Activated T-helper 17 cell treated with anti-CD3 and anti-CD28 coated beads, Interleukin-2, amount 50 U/mL, for 72 hours (primary cell): ENCODE results near the gene TDRD3. TPM values are rescaled to one million over a fixed set of nuclear protein-coding genes. Genes with fewer than 3 reads are reported as not detected.
A peak's percentile ranks its signal among the peaks of the same experiment; 100 is the strongest.
"Not testable (repeated sequence)": the region's sequence is repeated elsewhere in the genome, so short reads cannot be mapped to it uniquely, and the experiment has no call there.

Experiments used
- ATAC-seq: fragments of 150-1000 bp; cut with Tn5 transposase; replicated peaks from 2 replicates; pipeline ENCODE4 v1.10.0; 2021; ENCODE audit warnings: mild to moderate bottlenecking, moderate library complexity
- H3K27ac Mint-ChIP-seq: one replicate; pipeline ENCODE4 v1.8.0; 2022; ENCODE audit warnings: mixed read lengths
- H3K27me3 Mint-ChIP-seq: one replicate; pipeline ENCODE4 v1.8.0; 2022; ENCODE audit warnings: mixed read lengths
- H3K36me3 Mint-ChIP-seq: one replicate; pipeline ENCODE4 v1.8.0; 2022; ENCODE audit warnings: low read depth, mild to moderate bottlenecking, mixed read lengths
- H3K4me1 Mint-ChIP-seq: one replicate; pipeline ENCODE4 v1.8.0; 2022; ENCODE audit warnings: mixed read lengths
- H3K4me3 Mint-ChIP-seq: one replicate; pipeline ENCODE4 v1.8.0; 2022; ENCODE audit warnings: mild to moderate bottlenecking, mixed read lengths
- H3K9me3 Mint-ChIP-seq: one replicate; pipeline ENCODE4 v1.8.0; 2022; ENCODE audit warnings: mixed read lengths
- total RNA-seq, 2 donors: library from RNA; stranded (reverse); gene quantifications; one replicate each; pipeline ENCODE4 v1.2.3, GENCODE V29; 2022

TDRD3 gene
- total RNA-seq, 2 donors from 2014 or later = 16.7 to 17.3 TPM

DNA sequence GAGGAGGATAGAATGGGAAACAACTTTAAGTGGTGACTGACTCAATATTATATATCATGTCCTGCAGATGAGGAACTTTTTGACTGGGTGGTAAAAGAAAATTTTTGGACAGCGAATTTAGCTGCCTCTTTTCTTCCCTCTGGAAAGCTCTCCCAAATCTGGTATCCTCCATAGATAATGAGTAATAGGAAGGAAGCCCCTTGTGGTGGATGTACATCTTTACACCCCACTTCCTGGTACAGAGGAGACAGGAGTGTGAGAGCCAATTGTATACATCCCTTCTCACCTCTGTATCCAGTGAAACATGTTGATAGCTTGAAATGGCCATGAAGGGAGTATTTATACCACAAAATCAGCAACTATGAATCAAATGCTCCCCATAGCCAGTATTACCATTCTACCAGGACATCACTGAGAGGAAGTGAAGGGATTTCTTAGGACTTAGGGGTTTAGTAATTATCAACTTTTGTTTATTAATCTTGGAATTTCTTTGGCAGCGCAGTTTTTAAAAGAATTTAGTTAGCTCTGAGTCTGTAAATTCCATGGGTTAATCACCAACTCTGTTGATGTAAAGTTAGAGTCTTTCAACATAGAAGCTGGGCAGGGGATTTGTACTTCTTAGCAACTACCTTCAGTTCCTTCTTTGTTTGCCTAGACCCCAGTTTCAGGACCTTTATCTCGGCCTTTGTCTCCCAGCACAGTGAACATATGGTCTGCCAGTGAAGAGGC is 17.0 kb upstream of the TDRD3 start:
- H3K27me3 Mint-ChIP-seq = peaks cover 7% of the 10 kb centered on the region
- H3K27ac Mint-ChIP-seq = no peak overlapping the region
- no peak overlapping the region for H3K4me3 Mint-ChIP-seq
- H3K4me1 Mint-ChIP-seq = no peaks in the 10 kb centered on the region
- no peak for ATAC-seq
- no peaks in the 10 kb centered on the region for H3K9me3 Mint-ChIP-seq
- no peaks in the 10 kb centered on the region for H3K36me3 Mint-ChIP-seq

DNA sequence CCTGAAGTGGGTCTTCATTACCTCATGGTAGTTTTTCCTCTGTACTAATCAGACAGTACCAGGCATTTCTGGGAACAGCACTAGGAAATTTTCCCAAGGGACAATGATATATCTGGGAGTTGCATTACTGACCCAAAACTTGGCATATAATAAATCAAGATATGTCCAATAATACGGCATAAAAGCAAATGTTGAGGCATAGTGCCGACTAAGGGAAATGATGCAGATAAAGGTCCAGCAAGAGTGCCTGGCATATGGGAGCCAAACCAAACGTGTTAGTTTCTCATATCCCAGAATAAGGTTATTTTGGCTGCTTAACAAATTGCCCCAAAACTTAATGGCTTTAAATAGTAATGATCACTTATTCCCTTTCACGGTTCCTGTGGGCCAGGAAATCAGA is 12.1 kb upstream of the TDRD3 start:
- H3K36me3 Mint-ChIP-seq = no peaks in the 10 kb centered on the region
- H3K27ac Mint-ChIP-seq = no peak overlapping the region
- no peak for ATAC-seq
- H3K27me3 Mint-ChIP-seq = peaks cover 17% of the 10 kb centered on the region
- no peak overlapping the region for H3K4me3 Mint-ChIP-seq
- no peaks in the 10 kb centered on the region for H3K4me1 Mint-ChIP-seq
- H3K9me3 Mint-ChIP-seq = no peaks in the 10 kb centered on the region

DNA sequence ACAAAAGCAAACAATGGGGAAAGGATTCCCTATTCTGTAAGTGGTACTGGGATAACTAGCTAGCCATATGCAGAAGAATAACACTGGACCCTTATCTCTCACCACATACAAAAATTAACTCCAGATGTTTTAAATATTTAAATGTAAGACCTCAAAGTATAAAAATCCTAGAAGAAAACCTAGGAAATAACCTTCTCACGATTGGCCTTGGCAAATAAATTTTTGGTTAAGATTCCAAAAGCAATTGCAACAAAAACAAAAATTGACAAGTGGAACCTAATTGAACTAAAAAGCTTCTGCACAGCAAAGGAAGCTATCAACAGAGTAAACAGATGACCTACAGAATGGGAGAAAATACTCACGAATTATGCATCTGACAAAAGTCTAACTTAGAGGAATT is 10.8 kb upstream of the TDRD3 start:
- ATAC-seq = no peak
- Mint-ChIP-seq H3K36me3 (no peaks in the 10 kb centered on the region), H3K27ac (no peak overlapping the region), H3K4me1 (no peaks in the 10 kb centered on the region), H3K9me3 (no peaks in the 10 kb centered on the region), H3K27me3 (peaks cover 17% of the 10 kb centered on the region), H3K4me3 (no peak overlapping the region)

DNA sequence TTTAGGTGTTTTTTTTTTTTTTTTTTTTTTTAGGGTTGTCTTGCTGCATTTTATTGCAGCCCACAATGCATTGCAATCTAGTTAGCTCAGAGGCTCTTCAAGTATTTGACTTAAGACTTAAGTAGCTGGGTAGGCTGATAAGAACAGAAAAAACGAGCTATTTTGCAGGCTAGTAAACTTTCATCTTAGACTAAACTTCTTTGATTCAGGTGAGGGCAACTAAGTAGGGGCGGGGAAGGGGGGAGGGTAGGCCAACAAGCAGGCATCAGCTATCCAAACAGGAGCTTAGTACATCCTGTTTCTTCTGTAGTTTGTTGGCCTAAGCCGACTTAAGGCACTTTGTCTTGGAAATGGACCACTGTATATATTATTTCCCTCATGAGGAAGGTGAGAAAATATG is 4.9 kb upstream of the TDRD3 start:
- peaks cover 3% of the 10 kb centered on the region for H3K4me1 Mint-ChIP-seq
- H3K36me3 Mint-ChIP-seq = no peaks in the 10 kb centered on the region

DNA sequence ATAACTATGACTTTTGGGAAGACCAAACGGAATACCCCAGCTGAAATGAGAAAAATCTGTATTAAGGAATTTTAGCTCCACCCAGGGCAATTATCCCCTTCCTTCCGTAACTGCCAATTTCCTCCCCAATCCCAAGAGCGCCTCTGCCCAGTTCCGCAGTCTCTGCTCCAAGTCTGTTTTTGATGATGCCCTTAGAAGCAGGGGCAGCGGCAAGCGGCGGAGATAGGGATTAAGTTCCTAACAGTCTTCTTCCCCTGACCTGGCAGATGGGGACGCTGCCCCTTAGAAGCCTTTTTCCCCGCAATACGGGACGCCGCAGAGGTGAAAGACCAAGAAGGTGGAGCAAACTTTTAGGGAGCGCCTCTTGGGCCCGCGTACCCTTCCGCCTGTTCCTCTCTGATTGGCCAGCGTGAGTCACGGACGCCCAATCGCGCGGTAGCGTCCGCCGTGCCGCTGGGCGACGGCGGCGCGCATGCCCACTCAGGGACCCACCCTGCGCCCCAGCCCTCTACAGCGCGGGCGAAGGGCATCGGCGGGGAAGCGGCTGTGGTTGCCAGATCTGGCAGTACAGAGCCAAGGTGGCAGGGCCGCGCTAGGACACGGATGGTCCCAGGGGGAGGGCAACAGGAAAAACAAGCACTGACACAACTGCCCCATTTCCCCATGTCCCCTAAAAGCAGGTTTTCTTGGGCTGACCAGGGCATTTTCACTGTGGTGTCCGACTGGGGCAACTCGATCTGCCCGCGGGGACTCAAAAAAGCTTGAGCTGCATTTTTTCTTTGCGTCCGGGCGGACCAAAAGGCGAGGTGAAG is 843 bp upstream of the TDRD3 start:
- Mint-ChIP-seq H3K27ac (peak overlapping the region; percentile 90), H3K4me1 (peaks cover 20% of the 10 kb centered on the region), H3K9me3 (no peaks in the 10 kb centered on the region), H3K4me3 (peak overlapping the region; percentile 90), H3K27me3 (no peaks in the 10 kb centered on the region), H3K36me3 (no peaks in the 10 kb centered on the region)
- peak; percentile 92 for ATAC-seq

More for the DNA sequence above, 4.9 kb upstream of the TDRD3 start:
- Mint-ChIP-seq H3K9me3 (no peaks in the 10 kb centered on the region), H3K27ac (no peak overlapping the region), H3K4me3 (no peak overlapping the region), H3K27me3 (no peaks in the 10 kb centered on the region)
- ATAC-seq = no peak

DNA sequence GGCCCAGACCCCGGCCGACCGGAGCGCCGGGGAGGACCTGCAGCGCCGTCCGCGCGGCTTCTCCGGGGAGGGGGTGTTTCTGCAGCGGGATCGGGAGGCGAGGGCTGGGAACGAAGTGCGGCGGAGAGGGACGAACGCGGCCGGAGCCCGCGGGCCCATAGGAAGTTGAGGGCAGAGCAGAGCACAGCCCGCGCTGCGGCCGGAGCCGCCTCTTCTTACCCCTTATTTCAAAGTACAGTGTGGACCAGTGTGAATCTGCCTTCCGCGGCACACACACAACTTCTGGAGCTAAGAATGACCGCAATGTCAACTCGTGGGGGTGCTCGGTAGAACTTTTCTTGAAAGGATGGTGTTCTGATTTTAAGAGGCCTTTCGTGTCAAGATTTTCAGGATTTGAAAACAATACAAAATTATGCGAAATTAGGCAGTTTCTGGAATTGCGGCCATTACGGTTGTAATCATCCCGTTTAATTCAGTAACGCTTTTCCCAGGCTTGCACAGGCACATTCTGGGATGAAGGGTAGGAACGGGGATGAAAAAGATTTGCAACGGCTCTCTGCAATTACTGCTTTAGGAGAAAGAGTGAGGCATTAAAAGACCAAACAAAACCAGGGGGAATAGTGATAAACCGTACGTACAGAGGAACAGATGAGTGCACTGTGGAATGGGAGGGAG is 821 bp downstream of the TDRD3 start:
- Mint-ChIP-seq H3K4me1 (peaks cover 20% of the 10 kb centered on the region), H3K36me3 (no peaks in the 10 kb centered on the region), H3K9me3 (no peaks in the 10 kb centered on the region), H3K27ac (peak overlapping the region; percentile 89), H3K27me3 (no peaks in the 10 kb centered on the region), H3K4me3 (peak overlapping the region; percentile 90)
- ATAC-seq = peak; percentile 20

DNA sequence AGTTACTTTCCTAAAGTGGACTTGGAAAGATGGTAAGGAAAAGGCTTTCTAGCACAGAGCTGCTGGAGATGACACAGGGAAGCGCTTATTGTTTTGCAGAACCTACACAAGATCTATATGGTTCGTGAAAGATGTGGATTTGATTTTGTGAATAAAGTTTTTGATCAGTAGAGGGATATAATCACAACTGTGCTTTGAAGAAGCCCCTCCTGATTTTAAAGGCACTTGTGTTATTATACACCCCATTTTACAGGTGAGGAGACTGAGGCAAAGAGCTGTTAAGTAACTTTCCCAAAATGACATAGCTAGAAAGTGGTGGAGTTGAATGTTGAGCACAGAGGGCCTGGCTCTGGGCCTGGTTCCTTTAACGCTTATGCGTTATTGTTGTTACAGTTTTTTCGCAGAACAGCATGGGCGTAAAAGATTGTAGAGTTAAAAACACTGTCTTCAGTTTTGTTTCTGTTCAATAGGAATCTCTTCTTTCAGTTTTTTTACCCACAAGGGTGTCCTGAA is 1.4 kb downstream of the TDRD3 start:
- no peak for ATAC-seq
- H3K27ac Mint-ChIP-seq = peak overlapping the region; percentile 89
- no peaks in the 10 kb centered on the region for H3K9me3 Mint-ChIP-seq
- H3K4me3 Mint-ChIP-seq = peak overlapping the region; percentile 90
- no peaks in the 10 kb centered on the region for H3K36me3 Mint-ChIP-seq
- peaks cover 20% of the 10 kb centered on the region for H3K4me1 Mint-ChIP-seq
- no peaks in the 10 kb centered on the region for H3K27me3 Mint-ChIP-seq

DNA sequence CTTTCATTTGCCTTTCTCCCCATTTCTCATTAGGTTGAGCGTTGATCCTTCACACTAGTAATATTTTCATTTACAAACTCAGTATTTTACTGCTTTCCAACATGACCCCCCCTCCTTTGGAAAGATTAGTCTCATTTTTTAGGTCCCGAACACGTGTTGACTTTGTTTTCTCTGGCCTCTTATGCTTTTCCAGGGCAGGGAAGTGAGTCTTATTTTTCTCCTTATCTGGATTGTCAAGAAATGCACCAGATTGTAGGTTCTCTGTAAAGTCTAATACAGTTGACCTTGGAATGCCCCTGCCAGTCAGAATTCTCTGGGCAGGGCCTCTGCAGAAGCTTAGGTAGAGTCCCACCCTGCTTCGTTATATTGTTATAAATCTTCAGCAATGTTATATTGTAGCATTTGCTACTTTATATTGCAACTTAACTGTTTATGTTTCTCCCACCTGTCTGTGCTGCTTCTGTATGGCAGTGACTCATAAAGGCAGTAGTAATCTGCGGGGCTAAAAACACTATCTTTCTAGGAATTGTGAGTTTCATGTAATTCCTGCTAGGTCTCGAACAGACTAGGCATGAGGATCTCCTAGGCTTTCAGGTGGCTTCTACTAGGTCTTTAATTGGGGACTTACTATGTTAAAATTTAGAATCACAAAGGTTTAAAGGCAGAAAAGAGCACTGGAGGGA is 2.0 kb downstream of the TDRD3 start:
- peak overlapping the region; percentile 89 for H3K27ac Mint-ChIP-seq
- H3K9me3 Mint-ChIP-seq = no peaks in the 10 kb centered on the region
- no peaks in the 10 kb centered on the region for H3K36me3 Mint-ChIP-seq
- no peak for ATAC-seq
- no peaks in the 10 kb centered on the region for H3K27me3 Mint-ChIP-seq
- peak overlapping the region; percentile 90 for H3K4me3 Mint-ChIP-seq
- H3K4me1 Mint-ChIP-seq = peaks cover 20% of the 10 kb centered on the region

DNA sequence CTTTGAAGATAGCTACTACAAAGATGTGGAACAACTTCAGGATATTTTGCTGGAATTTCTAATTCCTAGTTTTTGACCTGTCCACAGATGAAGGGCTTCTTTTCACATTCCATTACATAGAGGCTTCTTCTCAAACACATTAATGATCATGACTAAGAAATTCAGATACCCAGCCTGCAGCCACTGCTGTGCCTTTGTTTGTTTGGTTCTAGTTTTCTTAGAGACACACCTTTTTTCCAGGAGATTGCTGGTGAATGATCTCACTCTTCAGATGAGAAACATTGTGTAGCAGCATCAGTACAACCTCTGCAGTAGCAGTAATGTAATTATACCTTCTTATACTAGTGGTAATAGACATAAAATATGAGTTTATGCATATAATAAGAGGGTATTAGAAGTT is 5.0 kb downstream of the TDRD3 start:
- no peak overlapping the region for H3K27ac Mint-ChIP-seq
- no peaks in the 10 kb centered on the region for H3K36me3 Mint-ChIP-seq
- peaks cover 28% of the 10 kb centered on the region for H3K4me1 Mint-ChIP-seq
- ATAC-seq = no peak
- no peaks in the 10 kb centered on the region for H3K27me3 Mint-ChIP-seq
- no peak overlapping the region for H3K4me3 Mint-ChIP-seq
- H3K9me3 Mint-ChIP-seq = no peaks in the 10 kb centered on the region

DNA sequence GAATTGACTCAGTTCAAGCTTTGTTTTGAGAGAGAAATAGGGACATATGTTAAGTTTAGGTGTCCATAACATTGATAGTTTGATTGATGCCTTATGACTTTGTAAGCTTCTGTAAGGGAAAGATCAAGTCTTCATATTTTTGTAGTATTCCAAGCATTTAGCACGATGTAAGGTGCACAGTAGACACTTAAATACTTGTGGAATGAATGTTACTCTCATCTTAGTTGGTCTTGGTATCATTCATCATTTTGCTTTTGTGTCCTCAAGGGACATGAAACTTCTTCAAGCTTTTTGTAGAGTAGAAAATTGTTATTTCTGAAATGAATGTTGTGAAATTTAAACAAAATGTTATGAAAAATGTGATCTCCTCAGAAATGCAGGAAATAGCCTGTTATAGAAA is 10.1 kb downstream of the TDRD3 start:
- ATAC-seq = peak; percentile 34
- Mint-ChIP-seq H3K27ac (no peak overlapping the region), H3K27me3 (no peaks in the 10 kb centered on the region), H3K36me3 (no peaks in the 10 kb centered on the region), H3K4me3 (no peak overlapping the region), H3K9me3 (no peaks in the 10 kb centered on the region), H3K4me1 (peaks cover 29% of the 10 kb centered on the region)

DNA sequence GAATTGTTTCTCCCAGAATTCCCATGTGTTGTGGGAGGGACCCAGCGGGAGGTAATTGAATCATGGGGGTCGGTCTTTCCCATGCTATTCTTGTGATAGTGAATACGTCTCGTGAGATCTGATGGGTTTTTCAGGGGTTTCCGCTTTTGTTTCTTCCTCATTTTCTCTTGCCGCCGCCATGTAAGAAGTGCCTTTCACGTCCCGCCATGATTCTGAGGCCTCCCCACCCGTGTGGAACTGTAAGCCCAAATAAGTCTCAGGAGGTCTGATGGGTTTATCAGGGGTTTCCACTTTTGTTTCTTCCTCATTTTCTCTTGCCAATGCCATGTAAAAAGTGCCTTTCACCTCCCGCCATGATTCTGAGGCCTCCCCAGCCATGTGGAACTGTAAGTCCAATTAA is 10.8 kb downstream of the TDRD3 start:
- not testable (repeated sequence) for H3K27me3 Mint-ChIP-seq, H3K4me3 Mint-ChIP-seq, H3K9me3 Mint-ChIP-seq, H3K36me3 Mint-ChIP-seq, ATAC-seq, H3K27ac Mint-ChIP-seq
- peaks cover 29% of the 10 kb centered on the region for H3K4me1 Mint-ChIP-seq

DNA sequence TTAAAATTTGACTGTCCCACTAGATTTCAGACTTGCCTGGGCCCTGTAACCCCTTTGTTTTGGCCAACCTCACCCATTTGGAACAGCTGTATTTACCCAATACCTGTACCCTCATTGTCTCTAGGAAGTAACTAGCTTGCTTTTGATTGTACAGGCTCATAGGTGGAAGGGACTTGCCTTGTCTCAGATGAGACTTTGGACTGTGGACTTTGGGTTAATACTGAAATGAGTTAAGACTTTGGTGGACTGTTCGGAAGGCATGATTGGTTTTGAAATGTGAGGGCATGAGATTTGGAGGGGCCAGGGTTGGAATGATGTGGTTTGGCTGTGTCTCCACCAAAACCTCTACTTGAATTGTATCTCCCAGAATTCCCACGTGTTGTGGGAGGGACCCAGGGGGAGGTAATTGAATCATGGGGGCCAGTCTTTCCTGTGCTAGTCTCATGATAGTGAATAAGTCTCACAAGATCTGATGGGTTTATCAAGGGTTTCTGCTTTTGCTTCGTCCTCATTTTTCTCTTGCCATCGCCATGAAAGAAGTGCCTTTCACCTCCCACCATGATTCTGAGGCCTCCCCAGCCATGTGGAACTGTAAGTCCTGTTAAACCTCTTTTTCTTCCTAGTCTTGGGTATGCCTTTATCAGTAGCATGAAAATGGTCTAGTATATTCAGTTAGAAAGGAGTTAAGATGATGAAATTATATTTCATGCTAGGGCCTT is 12.7 kb downstream of the TDRD3 start:
- H3K27me3 Mint-ChIP-seq, H3K4me3 Mint-ChIP-seq, H3K9me3 Mint-ChIP-seq, H3K36me3 Mint-ChIP-seq, H3K27ac Mint-ChIP-seq, ATAC-seq: not testable (repeated sequence)
- peaks cover 29% of the 10 kb centered on the region for H3K4me1 Mint-ChIP-seq

DNA sequence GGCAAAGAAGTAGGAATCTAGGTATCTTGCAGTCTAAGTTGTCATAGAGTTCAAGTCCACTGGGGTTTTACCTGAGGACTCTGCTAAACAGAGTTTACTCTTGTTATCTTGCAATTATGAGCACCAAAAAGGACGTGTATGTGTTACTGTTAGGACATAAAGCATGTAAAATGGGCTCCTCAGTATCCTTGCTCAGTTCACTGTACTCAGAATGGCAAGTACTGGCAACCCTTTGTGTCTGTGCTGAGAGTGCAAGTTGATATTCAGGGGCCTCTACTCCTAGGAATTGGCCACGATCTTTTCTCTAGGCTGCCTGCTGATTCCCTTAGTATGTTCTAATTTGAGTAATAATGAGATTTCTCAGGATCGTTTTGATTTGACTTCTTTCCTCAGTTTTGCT is 13.3 kb downstream of the TDRD3 start:
- H3K27me3 Mint-ChIP-seq = no peaks in the 10 kb centered on the region
- H3K4me1 Mint-ChIP-seq = peaks cover 25% of the 10 kb centered on the region
- H3K36me3 Mint-ChIP-seq = no peaks in the 10 kb centered on the region
- no peaks in the 10 kb centered on the region for H3K9me3 Mint-ChIP-seq
- peak overlapping the region; percentile 3 for H3K4me3 Mint-ChIP-seq
- ATAC-seq = peak; percentile 68
- no peak overlapping the region for H3K27ac Mint-ChIP-seq

DNA sequence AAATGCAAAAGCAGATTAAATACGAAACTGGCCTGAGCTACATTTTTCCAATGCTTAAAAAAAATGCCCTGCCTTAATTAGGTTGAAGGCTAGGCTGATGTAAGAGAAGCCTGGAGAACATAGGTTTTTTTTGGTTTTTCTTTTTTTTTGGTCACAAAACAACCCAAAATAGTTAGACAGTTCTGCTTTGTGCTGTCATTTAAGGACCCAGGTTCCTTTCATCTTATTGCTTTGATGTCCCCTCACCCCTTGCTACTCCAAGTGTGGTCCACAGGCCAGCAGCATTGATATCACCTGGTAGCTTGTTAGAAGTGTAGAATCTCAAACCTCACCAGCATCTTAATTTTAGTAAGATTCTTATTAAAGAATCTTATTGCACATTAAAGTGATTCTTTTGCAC is 14.4 kb downstream of the TDRD3 start:
- Mint-ChIP-seq H3K36me3 (no peaks in the 10 kb centered on the region), H3K4me1 (peaks cover 18% of the 10 kb centered on the region), H3K27me3 (no peaks in the 10 kb centered on the region), H3K27ac (no peak overlapping the region), H3K9me3 (no peaks in the 10 kb centered on the region), H3K4me3 (no peak overlapping the region)
- ATAC-seq = no peak
